ENCODE measurements around the gene MAPK8. TPM values are rescaled to one million over a fixed set of nuclear protein-coding genes. Genes with fewer than 3 reads are reported as not detected.
A peak's percentile ranks its signal among the peaks of the same experiment; 100 is the strongest.

Gene MAPK8
- total and polyA plus RNA-seq, 9 of the 15 experiments (the other 6 are each of a cell fraction or from before 2014, with no cell fraction given) = 6.4 to 159 (median 71.0) TPM

GRCh38 chr10:48383393-48383792 lies 76.9 kb downstream of the MAPK8 start:
- Histone ChIP-seq H2AFZ (ENCODE audit: low read depth, low read length) (no peak overlapping the region), H3K27me3 (ENCODE audit: control insufficient read depth in 2 of 2, insufficient read depth in 2 of 2, low read length in 2 of 2) (no peaks in the 10 kb centered on the region), H3K9me1 (ENCODE audit: control insufficient read depth, insufficient read depth, low read length) (no peaks in the 10 kb centered on the region), H3K4me2 (ENCODE audit: insufficient read depth, low read length) (no peak overlapping the region), H3K79me2 (ENCODE audit: control insufficient read depth, insufficient read depth, low read length) (peaks cover 50% of the 10 kb centered on the region), H3K27ac (ENCODE audit: extremely low read depth, low read depth, low read length) (no peak overlapping the region; the same call in 2 of the 3 replicates), H3K4me3 (no peak overlapping the region), H3K36me3 (ENCODE audit: control insufficient read depth, insufficient read depth, low read length) (peaks cover 3% of the 10 kb centered on the region; the same call in 1 of the 3 replicates), H3K9ac (ENCODE audit: insufficient read depth in 1 of 2, low read depth in 2 of 2, low read length in 2 of 2) (no peak overlapping the region), H3K9me3 (replicated peaks; ENCODE audit: control insufficient read depth, insufficient read depth, low read depth, low read length) (peaks cover 2% of the 10 kb centered on the region; the same call in 1 of the 2 replicates), H4K20me1 (replicated peaks; ENCODE audit: control insufficient read depth, insufficient read depth, low read length) (no peaks in the 10 kb centered on the region), H3K4me1 (replicated peaks in 1 of 2; ENCODE audit: control insufficient read depth in 2 of 2, insufficient read depth in 2 of 2, low read length in 2 of 2) (peaks cover 4 to 20% of the 10 kb centered on the region in 2 experiments; a peak in 4 of 5 replicates)
- POLR2A ChIA-PET = interaction anchor here (0.7 to 1.6 kb wide), 3 partner anchors 9 to 175 kb away, joined by 3 to 5 read pairs (median 3); no protein-coding TSS in a partner anchor
- ATAC-seq (no peak), FAIRE-seq (no peak), DNase-seq (ENCODE audit: extremely low read depth in 1 of 4, low spot score in 3 of 4) (no peak)
- CTCF ChIA-PET (ENCODE audit: low intra/inter-chr PET ratio) = no interaction called here
- TF ChIP-seq TEAD4 (IDR thresholded peaks at IDR 0.05; ENCODE audit: low read length) = 0 out of 2 replicates have a peak, but pooled peaks have one; percentile 39
- no peak for TF ChIP-seq TEAD4 (CRISPR knock-in tag; IDR thresholded peaks at IDR 0.05; ENCODE audit: borderline replicate concordance)
- no peak for TF ChIP-seq MAFF (IDR thresholded peaks at IDR 0.05; ENCODE audit: low read length)
- TF ChIP-seq, protein P1, sequence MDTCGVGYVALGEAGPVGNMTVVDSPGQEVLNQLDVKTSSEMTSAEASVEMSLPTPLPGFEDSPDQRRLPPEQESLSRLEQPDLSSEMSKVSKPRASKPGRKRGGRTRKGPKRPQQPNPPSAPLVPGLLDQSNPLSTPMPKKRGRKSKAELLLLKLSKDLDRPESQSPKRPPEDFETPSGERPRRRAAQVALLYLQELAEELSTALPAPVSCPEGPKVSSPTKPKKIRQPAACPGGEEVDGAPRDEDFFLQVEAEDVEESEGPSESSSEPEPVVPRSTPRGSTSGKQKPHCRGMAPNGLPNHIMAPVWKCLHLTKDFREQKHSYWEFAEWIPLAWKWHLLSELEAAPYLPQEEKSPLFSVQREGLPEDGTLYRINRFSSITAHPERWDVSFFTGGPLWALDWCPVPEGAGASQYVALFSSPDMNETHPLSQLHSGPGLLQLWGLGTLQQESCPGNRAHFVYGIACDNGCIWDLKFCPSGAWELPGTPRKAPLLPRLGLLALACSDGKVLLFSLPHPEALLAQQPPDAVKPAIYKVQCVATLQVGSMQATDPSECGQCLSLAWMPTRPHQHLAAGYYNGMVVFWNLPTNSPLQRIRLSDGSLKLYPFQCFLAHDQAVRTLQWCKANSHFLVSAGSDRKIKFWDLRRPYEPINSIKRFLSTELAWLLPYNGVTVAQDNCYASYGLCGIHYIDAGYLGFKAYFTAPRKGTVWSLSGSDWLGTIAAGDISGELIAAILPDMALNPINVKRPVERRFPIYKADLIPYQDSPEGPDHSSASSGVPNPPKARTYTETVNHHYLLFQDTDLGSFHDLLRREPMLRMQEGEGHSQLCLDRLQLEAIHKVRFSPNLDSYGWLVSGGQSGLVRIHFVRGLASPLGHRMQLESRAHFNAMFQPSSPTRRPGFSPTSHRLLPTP (IDR thresholded peaks at IDR 0.05; ENCODE audit: borderline replicate concordance, extremely low read depth, insufficient read length) = no peak
- no peak for TF ChIP-seq CEBPG (CRISPR knock-in tag; IDR thresholded peaks at IDR 0.05)
- no peak for TF ChIP-seq CEBPG (tag; conservative IDR thresholded peaks at IDR 0.05 in 1 of 2, IDR thresholded peaks at IDR 0.05 in 1 of 2)
- TF ChIP-seq, protein P2, sequence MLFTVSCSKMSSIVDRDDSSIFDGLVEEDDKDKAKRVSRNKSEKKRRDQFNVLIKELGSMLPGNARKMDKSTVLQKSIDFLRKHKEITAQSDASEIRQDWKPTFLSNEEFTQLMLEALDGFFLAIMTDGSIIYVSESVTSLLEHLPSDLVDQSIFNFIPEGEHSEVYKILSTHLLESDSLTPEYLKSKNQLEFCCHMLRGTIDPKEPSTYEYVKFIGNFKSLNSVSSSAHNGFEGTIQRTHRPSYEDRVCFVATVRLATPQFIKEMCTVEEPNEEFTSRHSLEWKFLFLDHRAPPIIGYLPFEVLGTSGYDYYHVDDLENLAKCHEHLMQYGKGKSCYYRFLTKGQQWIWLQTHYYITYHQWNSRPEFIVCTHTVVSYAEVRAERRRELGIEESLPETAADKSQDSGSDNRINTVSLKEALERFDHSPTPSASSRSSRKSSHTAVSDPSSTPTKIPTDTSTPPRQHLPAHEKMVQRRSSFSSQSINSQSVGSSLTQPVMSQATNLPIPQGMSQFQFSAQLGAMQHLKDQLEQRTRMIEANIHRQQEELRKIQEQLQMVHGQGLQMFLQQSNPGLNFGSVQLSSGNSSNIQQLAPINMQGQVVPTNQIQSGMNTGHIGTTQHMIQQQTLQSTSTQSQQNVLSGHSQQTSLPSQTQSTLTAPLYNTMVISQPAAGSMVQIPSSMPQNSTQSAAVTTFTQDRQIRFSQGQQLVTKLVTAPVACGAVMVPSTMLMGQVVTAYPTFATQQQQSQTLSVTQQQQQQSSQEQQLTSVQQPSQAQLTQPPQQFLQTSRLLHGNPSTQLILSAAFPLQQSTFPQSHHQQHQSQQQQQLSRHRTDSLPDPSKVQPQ (CRISPR knock-in tag; IDR thresholded peaks at IDR 0.05; ENCODE audit: borderline replicate concordance) = no peak
- no peak for TF ChIP-seq SNRNP70 (optimal IDR thresholded peaks at IDR 0.05; ENCODE audit: low read depth, low read length)
- BruUV-seq (replicated peaks) = no TSS peak
- in situ Hi-C loops (cut with MboI) = no loop called here
- intact Hi-C loops (cut with micrococcal nuclease) = no loop called here

All from K562 (cell line).